ENCODE data around the gene TRMT6. TPM values are rescaled to one million over a fixed set of nuclear protein-coding genes. Genes with fewer than 3 reads are reported as not detected.
A peak's percentile ranks its signal among the peaks of the same experiment; 100 is the strongest.

Gene TRMT6
- total RNA-seq, 1 experiment from 2014 or later, result 13.2 TPM

DNA sequence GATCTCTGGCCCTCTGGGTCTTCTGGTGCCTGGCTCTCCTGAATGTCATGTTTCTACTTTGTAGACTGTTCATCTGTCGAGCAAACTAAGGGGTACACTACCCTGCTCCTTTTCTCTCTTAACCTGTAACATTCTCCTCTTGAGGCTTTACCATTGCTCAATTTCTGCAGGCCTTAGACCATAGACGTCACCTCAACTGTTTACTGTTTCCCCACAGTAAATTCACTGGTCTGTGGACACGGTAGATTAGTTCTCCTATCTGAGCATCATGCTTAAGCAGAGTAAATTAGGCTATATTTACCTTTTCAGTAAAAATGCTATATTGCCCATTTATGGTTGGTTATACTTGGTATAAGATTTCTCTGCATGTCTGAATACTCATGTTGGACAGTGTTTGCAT, 40.6 kb upstream of the TRMT6 start:
- ChIA-PET CTCF (no interaction called here), POLR2A (no interaction called here), RAD21 (ENCODE audit: low non-redundant PET in 1 of 2, low total read pairs in 2 of 2, uncharacterized antibody in 2 of 2, unreplicated experiment in 2 of 2) (no interaction called here)
- no peaks in the 10 kb centered on the region for H3K79me2 ChIP-seq (ENCODE audit: insufficient read depth, low read length)
- H3K27me3 ChIP-seq (ENCODE audit: insufficient read depth, low read length), result no peaks in the 10 kb centered on the region
- H3K4me1 ChIP-seq (ENCODE audit: control insufficient read depth in 1 of 2, insufficient read depth in 2 of 2, low read length in 2 of 2), result no peaks in the 10 kb centered on the region
- H3K4me3 ChIP-seq (replicated peaks in 1 of 2; ENCODE audit: low read depth in 1 of 2, low read length in 2 of 2), result no peak overlapping the region
- no peaks in the 10 kb centered on the region for H3K9me3 ChIP-seq (ENCODE audit: control insufficient read depth in 1 of 2, insufficient read depth in 1 of 2, low read depth in 1 of 2, low read length in 2 of 2)
- H3K36me3 ChIP-seq (ENCODE audit: control insufficient read depth in 1 of 2, insufficient read depth in 2 of 2, low read length in 2 of 2), result peaks cover 31 to 39% of the 10 kb centered on the region in 2 experiments
- H3K9ac ChIP-seq (ENCODE audit: low read length), result no peak overlapping the region
- intact Hi-C loops (cut with micrococcal nuclease), result no loop called here
- H2AFZ ChIP-seq (ENCODE audit: low read depth, low read length, poor library complexity, severe bottlenecking), result no peak overlapping the region
- TF ChIP-seq RAD21 (IDR thresholded peaks at IDR 0.05; ENCODE audit: low read depth), result no peak
- no peak for TF ChIP-seq POLR2AphosphoS5 (IDR thresholded peaks at IDR 0.05; ENCODE audit: low read depth, low read length)
- TF ChIP-seq EZH2phosphoT487 (IDR thresholded peaks at IDR 0.05; ENCODE audit: borderline replicate concordance), result no peak
- TF ChIP-seq CBX3 (IDR thresholded peaks at IDR 0.05; ENCODE audit: low read depth), result no peak
- TF ChIP-seq SRF (IDR thresholded peaks at IDR 0.05; ENCODE audit: low read depth), result no peak
- no peak for TF ChIP-seq FOSL1 (IDR thresholded peaks at IDR 0.05; ENCODE audit: low read depth)
- no peak for TF ChIP-seq ZNF274 (IDR thresholded peaks at IDR 0.05; ENCODE audit: low read depth, low read length)
- no peak for TF ChIP-seq JUND (IDR thresholded peaks at IDR 0.05)
- TF ChIP-seq EGR1 (IDR thresholded peaks at IDR 0.05; ENCODE audit: low read depth), result no peak
- TF ChIP-seq, protein P1, sequence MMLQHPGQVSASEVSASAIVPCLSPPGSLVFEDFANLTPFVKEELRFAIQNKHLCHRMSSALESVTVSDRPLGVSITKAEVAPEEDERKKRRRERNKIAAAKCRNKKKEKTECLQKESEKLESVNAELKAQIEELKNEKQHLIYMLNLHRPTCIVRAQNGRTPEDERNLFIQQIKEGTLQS (IDR thresholded peaks at IDR 0.05), result no peak
- BruUV-seq (replicated peaks), result no TSS peak
- ATAC-seq, result no peak
- H3K4me2 ChIP-seq (ENCODE audit: low read length), result no peak overlapping the region
- no peak for DNase-seq (ENCODE audit: low read depth, low spot score)
- H4K20me1 ChIP-seq (ENCODE audit: insufficient read depth), result no peaks in the 10 kb centered on the region
- no peaks in the 10 kb centered on the region for H3K9me2 ChIP-seq (ENCODE audit: insufficient read depth)
- H3K27ac ChIP-seq (ENCODE audit: low read depth, low read length), result no peak overlapping the region

DNA sequence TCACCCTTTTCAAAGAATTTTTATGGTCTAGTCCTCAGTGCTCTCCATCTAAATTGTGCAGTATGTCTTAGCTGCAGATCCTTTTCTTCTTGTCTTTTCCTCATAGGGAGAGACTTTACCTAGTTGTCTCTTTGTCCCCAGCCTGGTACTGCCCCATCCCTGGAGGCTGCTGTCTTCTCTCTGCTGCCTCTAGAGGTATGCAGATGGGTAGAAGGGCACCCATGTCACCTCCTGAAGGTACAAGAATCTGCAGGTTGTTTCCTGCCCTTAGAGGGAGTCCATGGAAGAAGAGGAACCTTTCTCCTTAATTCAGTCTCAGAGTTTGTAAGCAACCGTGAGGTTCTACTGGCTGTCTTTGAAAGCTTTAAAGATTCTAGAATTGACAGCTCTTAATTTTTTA, 39.2 kb upstream of the TRMT6 start:
- ChIA-PET CTCF (no interaction called here), RAD21 (ENCODE audit: low non-redundant PET in 1 of 2, low total read pairs in 2 of 2, uncharacterized antibody in 2 of 2, unreplicated experiment in 2 of 2) (no interaction called here), POLR2A (no interaction called here)
- Histone ChIP-seq H3K36me3 (ENCODE audit: control insufficient read depth in 1 of 2, insufficient read depth in 2 of 2, low read length in 2 of 2) (peaks cover 31 to 33% of the 10 kb centered on the region in 2 experiments), H3K79me2 (ENCODE audit: insufficient read depth, low read length) (0 out of 2 replicates have a peak, but pooled peaks cover under 1% of the 10 kb centered on the region), H3K27ac (ENCODE audit: low read depth, low read length) (no peak overlapping the region), H4K20me1 (ENCODE audit: insufficient read depth) (0 out of 2 replicates have a peak, but pooled peaks cover 3% of the 10 kb centered on the region), H3K9me3 (ENCODE audit: control insufficient read depth in 1 of 2, insufficient read depth in 1 of 2, low read depth in 1 of 2, low read length in 2 of 2) (no peaks in the 10 kb centered on the region), H3K4me1 (ENCODE audit: control insufficient read depth in 1 of 2, insufficient read depth in 2 of 2, low read length in 2 of 2) (no peaks in the 10 kb centered on the region), H3K4me2 (ENCODE audit: low read length) (no peak overlapping the region), H3K27me3 (ENCODE audit: insufficient read depth, low read length) (no peaks in the 10 kb centered on the region), H3K9me2 (ENCODE audit: insufficient read depth) (no peaks in the 10 kb centered on the region), H3K4me3 (replicated peaks in 1 of 2; ENCODE audit: low read depth in 1 of 2, low read length in 2 of 2) (no peak overlapping the region), H3K9ac (ENCODE audit: low read length) (no peak overlapping the region), H2AFZ (ENCODE audit: low read depth, low read length, poor library complexity, severe bottlenecking) (no peak overlapping the region)
- TF ChIP-seq, protein P2, sequence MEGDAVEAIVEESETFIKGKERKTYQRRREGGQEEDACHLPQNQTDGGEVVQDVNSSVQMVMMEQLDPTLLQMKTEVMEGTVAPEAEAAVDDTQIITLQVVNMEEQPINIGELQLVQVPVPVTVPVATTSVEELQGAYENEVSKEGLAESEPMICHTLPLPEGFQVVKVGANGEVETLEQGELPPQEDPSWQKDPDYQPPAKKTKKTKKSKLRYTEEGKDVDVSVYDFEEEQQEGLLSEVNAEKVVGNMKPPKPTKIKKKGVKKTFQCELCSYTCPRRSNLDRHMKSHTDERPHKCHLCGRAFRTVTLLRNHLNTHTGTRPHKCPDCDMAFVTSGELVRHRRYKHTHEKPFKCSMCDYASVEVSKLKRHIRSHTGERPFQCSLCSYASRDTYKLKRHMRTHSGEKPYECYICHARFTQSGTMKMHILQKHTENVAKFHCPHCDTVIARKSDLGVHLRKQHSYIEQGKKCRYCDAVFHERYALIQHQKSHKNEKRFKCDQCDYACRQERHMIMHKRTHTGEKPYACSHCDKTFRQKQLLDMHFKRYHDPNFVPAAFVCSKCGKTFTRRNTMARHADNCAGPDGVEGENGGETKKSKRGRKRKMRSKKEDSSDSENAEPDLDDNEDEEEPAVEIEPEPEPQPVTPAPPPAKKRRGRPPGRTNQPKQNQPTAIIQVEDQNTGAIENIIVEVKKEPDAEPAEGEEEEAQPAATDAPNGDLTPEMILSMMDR (IDR thresholded peaks at IDR 0.05 in 2 of 3, conservative IDR thresholded peaks at IDR 0.05 in 1 of 3; ENCODE audit: borderline replicate concordance in 1 of 3, insufficient read depth in 1 of 3, low read depth in 2 of 3, low read length in 2 of 3), result peak in 2 of 3 experiments; percentile 25 to 35; a peak in 2 of 6 replicates
- TF ChIP-seq ZFX (IDR thresholded peaks at IDR 0.05), result no peak
- no peak for TF ChIP-seq FOSL1 (IDR thresholded peaks at IDR 0.05; ENCODE audit: low read depth)
- no peak for TF ChIP-seq POLR2AphosphoS5 (IDR thresholded peaks at IDR 0.05; ENCODE audit: low read depth, low read length)
- no peak for TF ChIP-seq POLR2A (IDR thresholded peaks at IDR 0.05; ENCODE audit: borderline replicate concordance, extremely low read depth, insufficient read depth, insufficient read length)
- ATAC-seq (peak; percentile 94), DNase-seq (ENCODE audit: low read depth, low spot score) (no peak)
- intact Hi-C loops (cut with micrococcal nuclease), result no loop called here
- BruUV-seq (replicated peaks), result no TSS peak

Measured in HCT116 (cell line).